HG02852 (cell line): Measurements from ENCODE around the gene UNKL.

Source experiments
- ATAC-seq: cut with Tn5 transposase; IDR thresholded peaks from one replicate; pipeline ENCODE4 v1.9.1; 2021; ENCODE audit warnings: mild to moderate bottlenecking, moderate library complexity; ENCODE audit not compliant: unreplicated experiment

Gene UNKL

DNA sequence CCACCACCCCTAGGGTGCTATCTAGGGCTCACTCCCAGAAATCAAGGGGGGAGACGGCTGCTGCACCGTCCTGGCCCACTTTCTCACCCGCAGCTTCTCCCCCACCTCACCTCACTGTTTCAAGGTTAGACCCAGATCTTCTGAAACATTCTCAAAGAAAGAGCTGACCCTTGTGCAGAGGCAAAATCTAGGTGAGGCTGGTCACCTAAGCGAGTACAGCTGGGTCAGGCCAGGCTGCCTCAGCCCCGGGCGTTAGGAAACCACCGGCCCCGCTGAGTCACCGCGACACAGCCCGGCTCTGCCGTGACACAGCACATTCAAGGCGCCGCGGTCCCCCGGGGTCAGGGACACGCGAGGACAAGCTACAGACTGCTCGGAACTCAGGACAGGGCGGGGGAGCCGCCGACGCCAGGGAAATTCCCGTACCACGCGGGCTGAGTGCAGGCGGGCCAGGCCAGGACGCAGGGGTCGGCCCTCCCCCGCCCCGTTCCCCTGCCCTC, 35.6 kb downstream of the UNKL start:
- peak; percentile 36 for ATAC-seq

DNA sequence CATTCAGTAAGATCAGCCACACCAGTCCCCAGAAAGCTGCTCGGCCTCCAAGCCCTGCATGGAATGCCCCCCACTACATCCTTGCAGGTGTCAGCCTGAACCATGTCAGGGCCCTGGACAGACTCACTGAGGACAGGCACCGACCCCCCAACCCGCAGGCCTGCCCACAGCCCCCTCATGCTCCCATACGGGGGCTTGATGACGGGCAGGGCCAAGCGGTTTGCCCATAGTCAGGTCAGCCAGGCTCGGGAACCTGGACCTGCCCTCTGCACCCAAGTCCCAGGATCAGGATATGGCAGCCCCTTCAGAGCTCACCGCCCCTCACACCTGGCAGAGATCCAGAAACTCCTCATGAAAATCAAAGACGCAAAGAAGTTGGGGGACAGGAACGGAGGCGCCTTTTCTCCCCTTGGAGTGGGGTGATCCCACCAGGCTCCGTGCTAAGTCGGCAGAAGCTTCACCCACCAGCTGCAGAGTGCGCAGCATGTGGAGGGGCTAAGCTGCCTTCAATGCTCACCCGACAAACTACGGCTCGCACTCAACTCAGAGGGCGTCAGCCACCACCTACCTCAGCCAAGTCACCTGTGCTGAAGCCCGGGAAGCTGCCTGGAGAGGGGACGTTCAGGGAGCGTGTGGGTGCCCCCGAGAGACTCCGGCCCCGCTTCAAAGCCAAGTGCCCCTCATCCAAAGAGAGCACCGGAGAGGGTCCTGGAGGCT, 36.3 kb downstream of the UNKL start:
- no peak for ATAC-seq

DNA sequence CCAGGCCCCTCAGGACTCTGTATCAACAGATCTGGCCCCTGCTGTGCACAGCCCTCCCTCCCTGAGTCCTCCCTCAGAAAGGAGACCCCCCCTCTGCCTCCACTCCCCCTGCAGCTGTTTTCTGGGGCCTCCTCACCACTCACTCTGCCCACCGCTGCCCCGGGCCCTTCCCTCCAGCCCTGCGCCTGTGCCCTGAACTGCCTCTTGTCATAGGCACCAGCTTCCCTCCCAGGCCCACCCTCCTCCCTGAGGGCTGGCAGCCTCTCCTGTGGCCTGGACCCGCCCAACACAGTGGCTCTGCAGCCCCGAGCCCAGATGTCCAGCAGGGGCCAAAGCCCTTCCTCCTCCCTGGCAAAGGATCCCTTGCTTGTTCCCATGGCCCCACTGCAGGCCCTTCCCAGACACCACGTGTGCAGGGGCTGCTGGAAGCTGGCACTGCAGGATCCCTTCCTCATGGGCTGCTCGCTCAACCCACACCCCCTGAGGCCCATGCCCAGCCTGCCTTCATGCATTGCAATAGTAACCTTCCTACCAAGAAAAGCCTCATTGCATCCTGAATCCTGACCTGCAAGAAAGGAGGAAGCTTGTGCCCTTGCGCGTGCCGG, 37.0 kb downstream of the UNKL start:
- ATAC-seq = no peak

DNA sequence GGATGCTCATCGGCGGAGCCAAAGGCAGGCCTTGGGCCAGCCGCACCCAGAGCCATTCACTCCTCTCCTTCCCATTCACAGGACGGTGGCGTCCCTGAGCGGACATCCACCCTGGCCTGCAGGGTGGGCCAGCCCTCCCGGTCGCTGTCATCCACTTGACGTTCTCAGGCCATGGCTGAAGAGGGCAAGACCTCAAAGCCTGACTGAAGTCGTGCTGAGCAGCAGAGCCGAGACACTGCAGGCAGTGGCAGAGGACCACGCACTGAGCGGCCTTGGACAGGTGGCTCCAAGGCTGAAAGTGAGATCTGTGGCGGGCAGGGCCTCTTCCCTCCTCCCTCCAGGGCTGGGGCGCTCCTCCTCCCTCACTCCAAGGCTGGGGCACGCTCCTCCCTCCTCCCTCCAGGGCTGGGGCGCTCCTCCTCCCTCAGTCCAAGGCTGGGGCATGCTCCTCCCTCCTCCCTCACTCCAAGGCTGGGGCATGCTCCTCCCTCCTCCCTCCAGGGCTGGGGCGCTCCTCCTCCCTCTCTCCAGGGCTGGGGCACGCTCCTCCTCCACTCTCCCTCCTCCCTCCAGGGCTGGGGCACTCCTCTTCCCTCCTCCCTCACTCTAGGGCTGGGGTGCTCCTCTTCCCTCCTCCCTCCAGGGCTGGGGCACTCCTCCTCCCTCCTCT, 38.6 kb downstream of the UNKL start:
- ATAC-seq = no peak

DNA sequence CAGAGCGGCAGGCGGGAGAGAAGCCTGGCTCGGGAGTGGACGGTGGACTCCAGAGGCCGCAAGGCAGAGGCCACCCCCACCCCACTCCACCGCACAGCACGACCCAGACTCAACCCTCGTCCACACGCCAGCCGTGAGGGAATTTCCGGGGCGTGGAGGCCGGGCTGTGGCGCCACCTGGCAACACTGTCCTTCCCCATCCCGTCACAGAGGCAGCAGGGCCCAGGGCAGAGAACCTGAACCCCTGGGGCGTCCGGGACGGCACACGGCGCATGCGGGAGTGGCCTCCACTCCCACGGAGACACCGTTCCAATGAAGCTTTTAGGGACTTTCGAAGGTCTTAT, 39.2 kb downstream of the UNKL start:
- no peak for ATAC-seq

DNA sequence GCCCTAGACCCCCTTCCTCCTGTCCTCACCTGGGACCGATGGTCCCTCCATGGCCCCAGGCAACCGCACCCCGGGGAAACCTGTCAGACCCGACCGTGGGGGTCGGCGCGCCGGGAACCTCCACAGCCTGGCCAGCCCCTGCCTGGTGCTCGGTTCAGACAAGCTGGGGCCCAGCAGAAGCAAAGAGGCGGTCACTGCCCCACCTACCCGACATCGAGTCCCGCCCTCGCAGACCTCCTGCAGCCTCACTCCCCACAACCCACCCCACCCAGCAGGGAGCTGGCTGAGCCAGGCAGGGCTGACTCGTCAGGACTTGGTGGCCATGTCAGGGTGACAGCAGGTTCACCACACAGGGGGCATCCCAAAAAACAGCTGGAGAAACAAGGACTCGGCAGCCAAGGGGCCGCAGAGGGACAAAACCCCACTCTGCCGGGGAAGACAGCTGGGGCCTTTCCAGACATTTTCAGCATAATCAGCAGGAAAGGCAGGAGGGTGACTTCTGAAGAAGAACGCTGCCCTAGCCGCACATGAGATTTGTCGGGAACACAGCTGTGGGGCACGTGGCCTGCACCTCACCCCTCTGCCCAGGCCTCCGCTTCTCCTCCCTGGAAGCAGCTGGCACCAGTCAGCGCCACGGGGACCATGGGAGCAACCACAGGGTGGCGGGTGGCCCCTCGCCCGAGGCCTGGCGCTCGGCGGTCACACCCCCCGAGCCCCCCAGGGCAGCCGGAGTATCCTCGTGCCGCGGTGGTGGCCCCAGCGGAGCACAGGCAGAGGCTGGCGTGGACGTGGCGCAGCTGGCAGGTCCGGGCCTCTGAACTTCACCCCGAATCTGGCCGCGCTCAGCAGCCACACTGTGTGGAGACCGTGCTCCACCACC, 39.8 kb downstream of the UNKL start:
- no peak for ATAC-seq

DNA sequence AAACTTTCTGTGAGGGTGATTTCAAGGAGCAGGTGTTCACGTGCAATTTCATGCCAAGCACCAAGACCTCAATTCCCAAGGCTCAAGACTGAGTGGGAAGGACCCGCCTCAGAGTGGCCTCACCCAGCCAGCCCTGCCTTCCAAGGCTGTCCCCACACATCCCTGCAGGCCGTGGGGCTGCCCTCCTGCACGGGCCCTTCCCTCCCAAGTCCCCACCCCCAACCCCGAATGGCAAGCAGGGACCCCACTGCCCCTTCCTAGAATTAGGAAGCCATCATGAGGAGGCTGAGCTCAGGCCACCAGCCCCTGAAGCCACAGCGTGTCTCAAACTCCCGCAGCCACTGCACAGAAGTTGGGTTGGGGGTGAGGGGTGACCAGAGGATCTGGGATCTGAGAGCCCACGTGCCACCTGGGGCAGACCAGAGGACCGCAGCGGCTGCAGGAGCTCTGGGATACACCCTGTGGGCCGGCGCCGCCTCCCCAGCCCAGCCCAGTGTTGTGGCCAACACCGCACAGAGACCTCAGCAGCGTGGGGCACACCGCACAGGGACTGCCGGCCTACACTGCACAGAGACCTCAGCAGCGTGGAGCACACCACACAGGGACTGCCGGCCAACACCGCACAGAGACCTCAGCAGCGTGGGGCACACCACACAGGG, 42.1 kb downstream of the UNKL start:
- ATAC-seq = no peak

DNA sequence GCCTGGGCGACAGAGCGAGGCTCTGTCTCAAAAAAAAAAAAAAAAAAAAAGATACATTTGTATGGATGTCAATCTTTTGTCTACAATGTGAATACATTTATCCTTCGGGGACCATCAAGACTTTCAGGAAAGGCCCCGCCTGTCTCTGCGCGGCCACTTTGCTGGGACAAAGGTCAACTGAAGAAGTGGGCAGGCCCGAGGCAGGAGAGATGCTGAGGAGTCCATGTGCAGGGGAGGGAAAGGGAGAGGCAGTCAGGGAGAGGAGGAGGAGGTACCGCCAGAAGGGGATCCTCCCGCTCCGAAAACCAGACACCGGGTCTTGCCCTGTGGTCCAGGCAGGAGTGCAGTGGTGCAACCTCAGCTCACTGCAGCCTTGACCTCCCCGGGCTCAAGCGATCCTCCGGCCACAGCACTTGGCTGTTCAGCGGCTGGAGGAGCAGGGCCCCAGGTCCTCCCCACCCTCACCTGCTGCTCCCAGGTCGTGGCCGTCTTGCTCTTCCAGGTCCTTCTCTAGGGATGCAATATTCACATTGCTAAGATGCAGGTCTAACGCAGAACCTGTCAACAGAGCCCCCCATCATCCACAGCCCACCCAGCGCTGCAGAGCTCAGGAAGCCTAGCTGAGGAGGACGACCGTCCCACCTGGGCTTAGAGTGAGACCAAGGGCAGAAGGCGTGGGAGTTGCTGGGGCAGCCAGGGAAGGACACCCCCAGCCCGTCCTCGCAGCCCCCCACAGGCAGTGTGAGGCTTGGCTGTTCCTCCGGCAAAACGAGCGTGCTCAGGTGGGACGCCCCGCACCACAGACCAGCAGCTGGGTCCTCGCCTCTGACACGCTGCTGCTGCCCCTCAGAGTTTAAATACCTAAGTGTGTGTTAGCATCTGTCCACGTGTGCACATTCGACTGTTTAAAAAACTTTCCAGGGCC, 43.2 kb downstream of the UNKL start:
- ATAC-seq = no peak

DNA sequence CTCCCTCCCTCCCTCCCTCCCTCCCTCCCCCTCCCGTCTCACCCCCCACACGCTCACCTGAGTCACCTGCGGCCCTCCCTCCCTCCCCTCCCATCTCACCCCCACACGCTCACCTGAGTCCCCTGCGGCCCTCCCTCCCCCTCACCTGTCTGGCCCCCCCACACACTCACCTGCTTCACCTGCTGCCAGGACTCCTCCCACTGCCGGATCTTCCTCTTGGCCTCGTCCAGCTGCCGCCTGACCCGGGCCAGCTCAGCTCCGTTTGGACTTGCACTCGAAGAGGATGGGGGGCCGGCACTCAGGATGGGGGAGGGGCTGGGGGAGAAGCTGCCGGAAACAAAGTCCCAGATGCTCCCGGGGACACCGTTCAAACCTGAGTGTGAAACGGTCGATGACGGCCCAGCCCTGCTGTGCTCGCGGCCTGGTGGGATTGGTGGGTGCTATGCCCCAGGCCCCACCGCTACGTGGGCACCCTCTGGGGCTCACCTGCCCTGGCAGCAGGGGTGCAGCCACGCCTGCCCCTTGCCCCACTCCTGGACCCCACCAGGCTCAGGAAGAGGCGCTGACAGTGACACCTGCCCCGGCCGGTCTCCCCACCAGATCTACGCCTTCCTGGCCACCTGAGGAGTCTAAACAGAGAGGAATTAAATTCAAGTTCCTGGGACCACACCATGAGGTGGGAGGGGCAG, 46.9 kb downstream of the UNKL start:
- no peak for ATAC-seq

DNA sequence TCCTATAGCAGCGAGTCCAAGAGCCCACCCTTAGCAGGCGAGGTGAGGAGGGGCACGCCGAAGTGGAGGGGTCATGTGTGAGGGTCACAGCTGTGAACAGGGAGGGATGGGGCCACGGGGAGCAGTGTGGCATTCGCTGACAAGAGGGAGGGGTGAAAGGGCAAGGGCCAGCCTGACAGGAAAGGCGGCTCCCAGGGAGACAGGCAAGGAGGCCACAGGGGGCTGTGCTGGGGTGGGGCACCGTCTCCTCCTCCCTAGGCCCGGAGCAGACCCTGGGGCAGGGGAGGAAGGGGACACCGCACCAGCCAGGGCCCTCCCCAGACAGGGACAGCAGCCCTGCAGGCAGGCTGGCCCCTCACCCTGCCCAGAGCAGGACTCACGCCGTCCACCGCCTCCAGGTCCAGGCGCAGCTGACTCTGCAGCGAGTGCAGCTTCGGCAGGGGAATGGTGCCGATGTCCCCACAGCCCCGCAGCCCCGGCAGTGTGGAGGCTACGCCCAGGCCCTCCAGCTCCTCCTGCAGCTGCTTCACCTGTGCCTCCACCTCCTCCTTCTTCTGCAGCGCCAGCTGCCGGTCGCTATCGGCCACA, 47.7 kb downstream of the UNKL start:
- no peak for ATAC-seq

DNA sequence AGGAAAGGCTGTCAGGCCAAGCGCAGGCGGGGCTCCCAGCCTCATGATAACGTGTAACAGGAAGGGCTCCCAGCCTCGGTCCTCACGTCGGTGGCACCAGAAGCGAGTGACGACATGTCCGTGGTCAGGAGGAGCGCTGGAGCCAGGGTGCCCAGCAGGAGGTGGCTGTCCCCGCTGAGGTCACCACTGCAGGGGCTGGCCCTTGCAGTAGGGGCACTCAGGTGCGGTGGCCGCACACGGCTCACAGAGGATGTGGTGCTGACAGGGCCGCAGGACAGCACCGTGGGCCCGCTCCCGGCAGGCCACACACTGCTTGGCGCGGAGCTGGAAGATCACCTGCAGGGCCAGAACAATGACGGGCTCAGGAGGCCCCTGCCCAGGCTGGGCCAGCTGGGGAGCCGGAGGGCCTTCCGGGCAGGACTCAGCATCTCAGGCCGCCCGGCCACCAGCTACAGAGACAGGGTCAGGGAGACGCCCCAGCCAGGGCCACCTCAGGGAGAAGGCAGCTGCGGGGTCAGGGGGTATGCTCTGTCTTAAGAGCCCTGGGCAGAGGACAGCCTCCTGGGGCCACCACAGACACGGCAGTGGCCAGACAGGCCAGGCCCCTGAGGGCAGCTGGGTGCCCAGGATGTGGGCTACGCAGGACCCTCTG, 48.3 kb downstream of the UNKL start:
- no peak for ATAC-seq

DNA sequence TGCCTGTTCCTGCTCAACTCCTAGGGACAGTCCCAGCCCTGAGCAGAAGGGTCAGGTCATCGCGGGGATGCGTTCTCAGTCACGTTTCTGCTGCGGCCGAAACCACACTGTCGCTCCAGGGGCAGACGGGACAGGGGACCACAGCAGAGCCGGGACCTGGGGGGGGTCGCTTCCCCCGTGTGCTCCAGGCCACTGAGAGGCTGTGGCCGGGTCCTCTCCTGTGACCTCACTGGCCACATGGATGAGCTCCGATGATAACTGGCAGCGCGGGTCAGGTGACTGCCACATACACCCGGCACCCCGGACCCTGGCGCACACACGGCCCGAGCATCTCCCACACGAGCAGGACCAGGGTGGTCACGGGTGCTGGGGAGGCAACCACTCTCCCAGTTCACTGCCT, 50.0 kb downstream of the UNKL start:
- no peak for ATAC-seq

DNA sequence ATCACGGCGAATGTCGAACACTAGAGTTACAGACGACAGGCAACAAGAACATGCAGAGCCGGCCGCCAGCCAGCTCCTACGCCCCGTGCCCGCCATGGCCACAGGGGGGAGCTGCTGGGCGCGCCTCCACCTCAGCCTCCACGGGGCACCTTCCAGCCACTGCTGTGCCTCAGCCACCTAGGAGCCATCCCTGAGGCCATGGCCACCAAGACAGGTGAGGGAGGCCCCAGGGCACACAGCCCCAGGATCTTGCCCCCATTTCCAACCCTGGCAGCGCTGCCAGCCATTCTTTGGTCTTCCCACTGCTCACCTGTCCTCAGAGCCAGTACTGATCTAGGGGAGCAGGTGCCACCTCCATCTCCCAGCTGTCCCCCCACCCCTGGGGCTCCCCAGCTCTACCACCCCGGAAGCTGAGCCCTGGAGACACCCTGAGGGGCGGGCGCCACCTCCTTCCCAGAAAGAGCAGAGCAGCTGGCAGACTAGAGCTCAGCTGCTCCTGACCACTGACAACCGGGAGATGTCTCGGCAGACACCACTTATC, 50.9 kb downstream of the UNKL start:
- ATAC-seq = no peak

DNA sequence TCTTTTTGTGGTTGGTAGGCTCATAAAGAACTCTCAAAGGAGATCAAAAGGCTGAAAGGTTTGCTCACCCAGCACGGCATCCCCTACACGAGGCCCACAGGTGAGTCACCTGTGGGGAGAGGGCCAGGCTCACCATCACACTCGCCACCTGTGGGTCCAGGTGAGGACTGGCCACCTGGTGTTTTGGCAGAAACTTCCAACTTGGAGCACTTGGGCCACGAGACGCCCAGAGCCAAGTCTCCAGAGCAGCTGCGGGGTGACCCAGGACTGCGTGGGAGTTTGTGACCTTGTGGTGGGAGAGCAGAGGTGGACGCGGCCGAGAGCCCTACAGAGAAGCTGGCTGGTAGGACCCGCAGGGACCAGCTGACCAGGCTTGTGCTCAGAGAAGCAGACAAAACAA, 51.7 kb downstream of the UNKL start:
- no peak for ATAC-seq

DNA sequence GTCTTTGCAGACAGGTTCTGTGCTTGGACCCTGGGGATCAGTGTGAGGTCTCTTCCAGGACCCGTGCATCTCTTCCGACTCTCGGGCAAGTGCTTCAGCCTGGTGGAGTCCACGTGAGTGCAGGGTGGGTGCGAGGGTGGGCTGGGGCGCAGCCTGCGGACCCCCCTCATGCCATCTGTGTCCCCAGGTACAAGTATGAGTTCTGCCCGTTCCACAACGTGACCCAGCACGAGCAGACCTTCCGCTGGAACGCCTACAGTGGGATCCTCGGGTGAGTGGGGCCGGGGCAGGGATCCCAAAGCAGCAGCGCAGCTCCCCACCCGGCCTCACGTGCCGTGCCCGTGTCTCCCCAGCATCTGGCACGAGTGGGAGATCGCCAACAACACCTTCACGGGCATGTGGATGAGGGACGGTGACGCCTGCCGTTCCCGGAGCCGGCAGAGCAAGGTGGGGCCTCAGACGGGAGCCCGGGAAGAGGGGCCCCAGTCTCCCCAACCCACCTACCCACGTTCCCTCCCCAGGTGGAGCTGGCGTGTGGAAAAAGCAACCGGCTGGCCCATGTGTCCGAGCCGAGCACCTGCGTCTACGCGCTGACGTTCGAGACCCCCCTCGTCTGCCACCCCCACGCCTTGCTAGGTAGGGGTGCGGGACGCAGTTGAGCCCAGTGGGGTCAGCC, 52.7 kb downstream of the UNKL start:
- ATAC-seq = no peak

DNA sequence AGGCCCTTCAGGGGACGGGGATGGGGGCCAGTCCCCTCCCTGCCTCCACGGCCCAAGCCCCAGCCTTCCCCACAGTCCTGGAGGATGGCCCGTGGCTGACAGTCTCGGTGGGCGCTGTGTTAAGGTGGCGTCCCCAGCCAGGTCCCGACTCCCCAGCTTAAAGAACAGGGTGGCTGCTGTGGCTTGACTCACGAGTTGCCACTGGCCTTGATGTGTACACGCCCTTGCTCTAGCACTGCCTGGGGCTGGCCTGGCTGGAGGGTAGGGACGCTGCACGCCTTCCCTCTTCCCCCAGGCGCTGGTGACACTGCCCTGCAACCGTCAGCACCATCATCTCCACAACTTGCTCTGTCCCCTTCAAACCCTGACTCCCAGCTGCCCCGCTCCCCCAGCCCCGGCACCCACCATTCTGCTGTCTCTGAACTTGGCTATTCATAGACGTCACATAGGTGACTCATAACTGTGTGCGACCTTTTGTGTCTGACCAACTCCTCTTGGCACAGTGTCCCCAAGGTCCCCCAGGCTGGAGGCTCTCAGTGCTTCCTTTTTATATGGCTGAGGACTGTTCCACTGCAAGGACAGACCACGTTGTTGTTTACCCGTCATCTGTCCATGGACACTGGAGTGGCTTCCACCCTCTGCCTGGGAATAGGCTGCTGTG, 56.5 kb downstream of the UNKL start:
- no peak for ATAC-seq
